T-helper 2 cell (primary cell): ENCODE data around the gene MAP1B.

Experiments used
- DNase-seq, 5 experiments: peaks; one replicate each; pipeline versions ENCODE4 v3.0.0 to v3.0.0-alpha.2; 2012 to 2022

MAP1B gene

DNA sequence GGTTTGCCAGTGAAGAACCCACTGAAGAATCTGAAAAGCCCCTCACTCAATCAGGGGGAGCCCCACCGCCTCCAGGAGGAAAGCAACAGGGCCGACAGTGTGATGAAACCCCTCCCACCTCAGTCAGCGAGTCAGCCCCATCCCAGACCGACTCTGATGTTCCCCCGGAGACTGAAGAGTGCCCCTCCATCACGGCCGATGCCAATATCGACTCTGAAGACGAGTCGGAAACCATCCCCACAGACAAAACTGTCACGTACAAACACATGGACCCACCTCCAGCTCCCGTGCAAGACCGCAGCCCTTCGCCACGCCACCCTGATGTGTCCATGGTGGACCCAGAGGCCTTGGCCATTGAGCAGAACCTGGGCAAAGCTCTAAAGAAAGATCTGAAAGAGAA lies 92.4 kb downstream of the MAP1B start:
- no peak for DNase-seq

DNA sequence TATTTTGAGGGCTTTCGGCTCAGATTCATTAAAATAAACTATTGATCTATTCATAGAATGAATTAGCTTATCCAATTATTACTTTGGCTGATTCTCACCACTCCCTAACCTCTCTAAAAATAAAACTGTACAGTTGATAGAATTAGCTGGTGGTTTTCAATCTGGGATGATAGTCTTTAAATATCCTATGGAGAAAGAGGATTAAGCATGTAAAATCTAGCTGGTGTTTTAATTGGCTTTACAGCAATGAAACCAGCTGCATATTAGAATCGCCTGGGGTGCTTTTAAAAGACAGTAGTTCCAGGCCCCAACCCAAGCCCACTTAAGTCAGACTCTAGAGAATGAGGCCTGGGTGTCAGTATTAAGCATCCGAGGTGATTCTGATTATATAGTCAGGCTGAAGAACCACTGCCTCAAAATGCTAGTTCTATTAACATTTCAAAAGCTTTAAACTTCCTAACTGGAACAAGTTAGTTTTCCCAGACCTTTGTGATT lies 95.1 kb downstream of the MAP1B start:
- no peak for DNase-seq

DNA sequence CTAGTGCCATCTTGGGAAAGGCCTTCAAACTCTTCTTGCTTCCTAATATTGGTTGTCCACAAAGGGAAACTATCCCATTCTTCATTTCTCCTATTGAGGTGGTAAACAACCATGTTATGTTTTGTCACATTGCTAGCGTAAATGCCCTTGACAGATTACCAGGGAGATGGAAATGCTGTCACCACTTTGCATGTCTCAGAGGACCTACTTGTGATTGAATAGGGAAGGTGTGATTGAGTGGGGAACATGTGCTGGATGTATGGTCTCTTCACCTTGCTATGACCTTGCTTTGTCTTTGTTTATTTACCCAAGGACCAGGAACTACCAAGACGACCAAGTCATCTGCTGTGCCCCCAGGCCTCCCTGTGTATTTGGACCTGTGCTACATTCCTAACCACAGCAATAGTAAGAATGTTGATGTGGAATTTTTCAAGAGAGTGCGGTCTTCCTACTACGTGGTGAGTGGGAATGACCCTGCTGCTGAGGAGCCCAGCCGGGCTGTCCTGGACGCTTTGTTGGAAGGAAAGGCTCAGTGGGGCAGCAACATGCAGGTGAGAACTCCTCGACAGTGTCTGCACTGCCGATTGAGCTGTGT lies 96.1 kb downstream of the MAP1B start:
- DNase-seq: no peak

DNA sequence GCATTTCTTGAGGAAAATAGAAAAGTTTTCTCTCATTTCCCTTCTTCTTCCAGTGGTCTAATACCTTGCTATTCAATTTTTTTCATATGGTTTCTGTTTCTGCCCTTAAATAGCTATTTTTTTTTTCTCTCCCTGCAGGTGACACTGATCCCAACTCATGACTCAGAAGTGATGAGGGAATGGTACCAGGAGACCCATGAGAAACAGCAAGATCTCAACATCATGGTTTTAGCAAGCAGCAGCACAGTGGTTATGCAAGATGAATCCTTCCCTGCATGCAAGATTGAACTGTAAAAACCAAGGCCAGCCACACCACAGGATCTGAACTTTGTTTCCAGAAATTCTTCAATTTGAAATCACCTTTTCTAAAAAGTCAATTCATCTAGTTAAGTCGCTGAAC lies 97.7 kb downstream of the MAP1B start:
- DNase-seq: no peak

DNA sequence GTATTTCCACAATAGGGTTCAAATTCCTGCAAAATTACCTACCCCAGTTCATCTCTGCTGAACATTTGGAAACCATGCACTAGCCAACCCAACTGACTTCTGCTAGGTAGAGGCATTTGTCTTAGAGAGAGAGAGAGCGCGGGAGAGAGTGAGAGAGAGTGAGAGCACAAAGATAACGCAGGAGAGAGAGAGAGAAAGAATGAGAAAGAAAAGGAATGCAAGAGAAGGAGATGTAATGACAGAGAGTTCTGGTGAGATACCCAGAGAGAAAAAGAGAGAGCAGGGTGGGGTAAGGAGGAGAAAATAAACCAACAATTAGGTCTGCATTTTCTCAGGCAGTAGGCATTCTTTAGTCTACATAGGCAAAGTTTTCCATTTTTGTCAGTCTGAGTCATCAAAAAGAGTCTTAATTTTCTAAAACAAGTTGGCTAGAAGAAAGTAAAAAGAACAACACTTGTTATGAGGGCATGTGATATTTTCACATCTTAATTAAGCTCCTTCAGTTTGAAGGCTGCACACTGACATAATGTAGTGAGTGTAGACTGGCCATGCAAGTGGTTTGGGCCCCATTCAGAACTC lies 98.2 kb downstream of the MAP1B start:
- DNase-seq: no peak

DNA sequence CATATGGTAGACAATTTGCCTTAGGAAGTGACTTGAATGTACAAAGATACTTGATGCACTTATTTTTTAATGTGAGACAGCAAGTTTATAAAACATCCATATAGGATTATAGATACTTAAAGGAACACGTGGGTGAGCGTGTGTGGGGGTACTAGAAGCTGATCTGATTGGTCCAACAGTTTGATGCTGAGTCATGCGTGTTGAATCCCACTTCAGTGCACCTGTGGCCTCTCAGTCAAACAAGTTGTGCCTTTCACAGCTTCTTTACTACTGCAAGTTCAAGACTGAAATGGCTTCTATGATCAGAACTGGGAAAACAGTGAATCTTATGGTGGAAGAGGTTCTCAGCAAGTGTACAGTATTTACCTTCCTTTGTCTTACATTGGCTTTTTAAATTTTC lies 98.9 kb downstream of the MAP1B start:
- DNase-seq: no peak

DNA sequence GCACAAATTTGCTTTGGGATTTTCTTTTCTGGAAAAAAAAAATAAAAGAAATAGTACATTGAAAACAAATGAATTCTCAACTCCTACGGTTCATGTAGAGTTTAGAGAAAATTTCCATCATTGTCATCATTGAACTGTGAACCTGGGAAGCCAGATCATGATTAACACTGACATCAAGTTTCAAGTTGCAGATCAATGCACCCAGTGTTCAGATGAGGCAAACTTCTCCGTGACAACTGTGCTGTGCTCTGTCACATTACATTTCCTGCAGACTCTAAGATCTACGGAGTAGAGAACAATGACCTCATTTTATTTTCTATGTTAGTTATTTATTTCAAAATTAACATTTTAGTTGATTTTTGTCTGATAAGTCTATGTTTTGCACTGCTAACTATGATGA lies 99.7 kb downstream of the MAP1B start:
- no peak for DNase-seq

DNA sequence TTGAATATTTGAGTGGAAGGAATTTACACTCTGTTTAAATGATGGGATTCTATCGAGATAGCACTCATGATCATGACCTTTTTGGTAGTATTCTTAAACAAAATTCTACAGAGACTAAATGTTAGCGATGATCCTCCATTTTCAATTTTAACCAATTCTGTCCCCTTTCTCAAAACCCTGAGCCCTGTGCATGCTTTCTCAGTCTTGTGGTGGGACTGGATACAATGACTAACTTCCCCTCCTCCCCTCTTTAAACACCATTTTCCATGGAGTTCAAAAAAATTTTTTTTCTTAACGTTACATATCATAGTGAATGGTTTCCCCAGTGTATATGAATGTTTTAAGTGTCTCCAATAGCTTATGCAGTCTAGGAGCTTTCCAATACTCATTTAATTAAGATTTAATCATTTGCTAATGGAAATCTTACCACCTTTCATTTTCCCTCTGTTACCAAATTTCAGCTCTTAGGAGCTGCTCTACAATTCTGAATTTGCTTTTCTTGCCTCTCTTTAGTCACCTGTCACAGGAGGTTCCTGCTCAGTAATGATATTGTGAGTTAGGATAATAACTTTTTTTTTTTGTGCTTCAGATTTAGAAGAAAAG lies 101.2 kb downstream of the MAP1B start:
- no peak for DNase-seq

DNA sequence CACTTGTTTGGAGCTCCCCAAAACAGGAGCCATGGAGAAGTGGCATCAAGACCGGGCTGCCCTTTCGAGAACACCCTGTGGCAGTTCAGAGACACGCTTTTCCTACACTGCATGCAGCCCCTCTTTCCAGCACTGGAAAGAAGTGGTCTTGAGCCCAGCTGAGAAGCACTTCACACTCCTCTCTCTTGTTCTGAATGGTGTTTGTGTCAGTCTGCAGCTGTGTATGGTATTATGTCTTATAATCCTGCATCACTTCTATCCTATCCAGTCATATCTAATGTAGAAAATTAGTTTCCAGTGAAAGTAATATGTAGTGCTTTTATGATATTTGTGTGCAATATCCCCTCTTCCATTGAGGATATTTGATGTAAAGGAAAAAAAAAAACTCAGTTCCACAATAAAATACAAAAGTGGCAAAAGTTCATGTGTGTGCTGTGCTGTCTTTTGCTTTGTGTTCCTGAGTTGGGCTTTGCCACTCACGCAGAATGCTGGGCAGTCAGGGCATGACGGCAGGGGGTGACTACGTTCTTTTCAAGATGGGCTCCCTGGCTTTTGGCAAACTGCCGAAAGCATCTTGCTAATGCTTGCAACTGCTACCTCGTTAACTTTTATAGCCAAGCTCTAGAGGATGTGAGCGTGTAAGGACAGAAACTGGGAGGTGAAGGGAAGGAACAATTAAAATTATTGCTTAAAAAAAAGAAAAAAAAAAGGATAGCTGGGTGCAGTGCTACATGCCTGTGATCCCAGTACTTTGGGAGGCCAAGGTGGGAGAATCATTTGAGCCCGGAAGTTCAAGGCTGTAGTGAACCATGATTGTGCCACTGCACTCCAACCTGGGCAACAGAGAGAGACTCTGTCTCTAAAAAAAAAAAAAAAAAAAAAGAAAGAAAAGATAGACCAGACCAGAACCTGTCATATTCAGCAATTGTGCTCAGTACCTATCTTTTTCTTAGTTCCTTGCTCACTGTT lies 102.2 kb downstream of the MAP1B start:
- DNase-seq: no peak

DNA sequence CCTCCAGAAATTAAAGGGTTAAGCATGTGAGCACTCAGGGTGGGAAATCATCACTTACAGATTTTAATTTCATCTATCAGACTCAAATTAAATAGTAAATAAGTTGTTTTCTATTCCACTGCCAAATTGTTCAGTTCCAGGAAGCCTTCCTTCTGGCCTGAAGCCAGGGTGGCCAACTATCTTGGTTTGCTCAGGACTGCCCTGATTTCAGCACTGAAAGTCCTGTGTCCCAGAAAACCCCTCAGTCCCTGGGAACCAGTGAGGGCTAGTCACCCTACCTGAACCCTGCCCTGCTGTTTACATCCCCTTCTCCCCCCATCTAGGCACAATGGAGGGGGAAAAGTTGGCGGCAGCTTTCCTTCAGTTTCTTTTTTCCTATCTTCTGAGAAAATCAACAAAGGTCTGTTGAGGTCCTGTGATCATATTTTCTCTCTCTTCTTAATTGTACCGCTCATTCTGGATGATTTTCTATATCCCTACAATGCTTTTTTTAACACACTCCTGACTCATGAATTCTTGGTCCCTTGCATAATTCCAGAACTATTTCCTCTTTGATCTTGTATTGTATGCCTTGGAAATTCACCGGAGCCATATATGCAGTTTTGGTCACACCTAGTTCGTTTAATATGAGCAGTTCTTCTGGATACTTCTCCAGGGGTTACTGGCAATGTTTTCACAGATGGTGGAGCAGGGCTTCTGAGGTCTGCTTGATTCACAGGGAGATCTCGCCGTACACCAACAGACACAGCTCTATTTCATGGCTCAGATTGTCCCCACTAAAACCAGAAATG lies 103.8 kb downstream of the MAP1B start:
- no peak for DNase-seq

DNA sequence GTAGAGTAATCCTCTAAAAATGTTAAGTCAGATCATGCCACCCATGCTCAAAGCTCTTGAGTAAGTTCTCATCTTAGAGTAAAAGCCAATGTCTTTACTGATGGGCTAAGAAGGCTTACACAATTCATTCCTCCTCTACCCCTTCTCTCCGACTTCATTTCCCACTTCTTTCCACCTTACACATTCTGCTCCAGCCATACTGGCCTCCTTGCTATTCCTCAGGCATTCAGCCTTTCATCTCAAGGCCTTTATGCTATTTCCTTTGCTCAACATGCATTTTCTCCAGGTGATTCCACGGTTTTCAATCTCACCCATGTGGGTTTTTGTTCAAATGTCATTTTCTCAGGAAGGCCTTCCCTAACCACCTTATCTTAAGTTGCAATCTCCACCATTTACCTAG lies 104.9 kb downstream of the MAP1B start:
- no peak for DNase-seq

DNA sequence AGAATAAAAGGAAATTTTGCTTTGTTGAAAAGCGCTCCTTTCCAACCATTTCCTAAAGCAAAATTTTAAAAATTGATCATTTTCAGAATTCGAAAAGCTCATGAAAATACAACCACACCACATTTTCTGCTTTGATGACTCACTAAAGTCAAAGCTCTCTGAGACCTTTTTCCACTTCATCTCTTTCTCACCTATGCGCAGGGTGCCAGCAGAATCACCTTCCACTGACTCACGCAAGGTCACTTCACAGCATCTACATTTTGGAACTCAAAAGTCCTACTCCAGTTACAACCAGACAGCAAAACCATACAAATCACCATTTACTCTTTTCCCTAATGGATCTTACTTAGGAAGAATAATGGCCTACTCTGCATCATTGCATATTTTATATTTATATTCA lies 106.2 kb downstream of the MAP1B start:
- no peak for DNase-seq

DNA sequence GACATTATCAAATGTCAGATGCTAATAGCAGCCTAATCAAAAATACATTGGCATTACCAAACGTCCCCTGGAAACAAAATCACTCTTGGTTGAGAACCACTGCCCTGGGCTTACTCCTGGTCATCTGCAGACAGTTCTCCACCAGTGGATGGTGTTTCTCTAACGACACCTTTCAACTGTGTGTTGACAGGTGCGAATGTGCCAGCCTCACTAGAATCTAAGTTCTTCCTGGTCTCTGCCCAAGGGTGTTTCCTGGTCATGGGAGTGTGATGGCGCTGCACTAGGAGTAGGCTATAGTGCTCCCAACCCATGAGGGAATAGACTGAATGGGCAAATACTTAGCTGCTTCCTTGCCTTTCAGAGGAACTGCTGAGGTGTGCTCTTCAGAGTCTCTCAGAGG lies 106.9 kb downstream of the MAP1B start:
- no peak for DNase-seq

DNA sequence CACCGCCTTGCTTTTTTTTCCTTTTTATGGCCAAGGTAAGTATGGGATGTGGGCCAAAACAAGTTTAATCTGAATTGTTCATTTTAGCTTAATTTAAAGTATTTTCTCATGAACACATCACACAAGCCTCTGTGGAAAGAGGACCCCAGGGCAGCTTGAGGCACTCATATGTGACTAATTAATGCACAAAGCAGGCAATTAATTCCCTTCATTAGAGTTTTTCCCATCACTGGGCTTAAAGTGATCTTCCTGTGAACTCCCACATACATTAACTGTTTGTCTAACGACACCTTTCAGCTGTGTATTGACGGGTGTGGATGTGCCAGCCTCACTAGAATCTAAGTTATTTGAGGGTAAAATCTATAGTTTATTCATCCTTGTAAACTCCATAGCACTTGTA lies 109.5 kb downstream of the MAP1B start:
- no peak for DNase-seq

DNA sequence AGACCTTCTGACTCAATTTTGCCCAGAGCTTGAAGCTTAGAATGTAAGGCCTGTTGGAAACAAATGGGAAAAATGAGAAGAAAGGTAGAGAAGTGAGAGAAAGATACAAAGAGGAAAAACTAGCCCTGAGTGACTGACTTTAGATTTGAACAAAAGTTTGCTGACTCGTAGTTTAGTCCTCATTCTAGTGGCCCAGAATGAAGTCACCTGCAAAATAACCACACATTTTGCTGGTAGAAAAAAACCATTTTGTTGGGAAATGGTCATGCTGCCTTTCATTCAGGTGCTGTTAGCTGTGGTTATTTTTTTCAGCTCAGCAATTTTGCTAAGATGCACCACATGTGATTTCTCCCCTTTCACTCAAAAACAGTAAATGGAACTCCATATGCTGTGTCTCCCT lies 113.8 kb downstream of the MAP1B start:
- no peak for DNase-seq

DNA sequence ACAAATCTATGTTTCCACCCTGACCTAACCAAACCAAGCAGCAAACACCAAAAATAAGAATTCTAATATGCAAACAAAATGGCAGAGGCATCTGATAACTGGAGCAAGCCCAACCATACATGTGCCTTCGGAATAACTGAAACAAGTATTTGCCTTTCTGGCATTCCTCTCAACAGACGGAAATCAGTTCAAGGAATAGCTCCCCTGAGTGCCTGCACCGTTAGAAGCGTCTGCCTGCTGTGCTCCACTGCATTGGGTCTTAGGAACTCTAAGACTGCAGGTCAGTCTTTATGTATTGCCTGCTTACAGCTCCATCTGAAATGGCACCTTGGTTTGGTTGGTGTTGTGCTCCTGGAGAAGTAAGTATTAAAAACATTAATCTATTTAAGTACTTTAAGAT lies 114.3 kb downstream of the MAP1B start:
- DNase-seq: no peak

DNA sequence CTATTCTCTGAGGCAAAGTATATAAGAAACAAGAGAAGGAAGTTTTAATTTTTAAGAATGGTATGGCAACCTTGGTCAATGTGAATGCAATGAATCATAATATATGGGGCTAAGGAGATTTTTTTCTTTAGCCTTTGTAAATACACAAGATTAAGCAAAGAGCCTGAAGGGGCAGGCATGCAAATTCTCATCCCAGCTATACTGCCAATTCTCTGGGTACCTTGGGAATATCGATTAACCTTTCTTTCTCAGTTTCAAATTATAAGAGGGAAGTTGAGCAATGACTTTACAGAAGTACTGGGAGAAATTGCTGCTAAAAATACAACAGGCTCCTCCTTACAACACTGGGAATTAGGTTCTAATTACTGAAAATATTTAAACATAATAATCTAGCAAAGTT lies 115.2 kb downstream of the MAP1B start:
- DNase-seq: no peak

DNA sequence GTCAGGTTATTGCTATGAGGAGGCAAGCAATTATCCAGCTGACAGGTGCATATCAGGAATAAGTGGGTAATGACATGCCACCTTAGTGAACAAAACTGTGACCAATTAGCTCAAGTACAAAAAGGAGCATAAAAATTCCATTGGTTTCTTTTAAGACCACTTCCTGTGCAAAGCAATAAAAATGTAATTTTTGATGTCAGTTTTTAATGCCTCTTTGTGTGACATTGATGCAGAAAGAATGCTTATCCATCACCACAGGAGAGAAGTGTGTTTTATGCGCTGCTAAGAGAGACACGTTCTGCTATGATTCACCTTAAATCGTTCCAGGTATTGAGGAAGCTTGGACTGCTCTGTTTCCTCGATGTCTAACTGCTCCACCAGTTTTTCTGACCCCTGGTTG lies 116.1 kb downstream of the MAP1B start:
- DNase-seq: no peak

DNA sequence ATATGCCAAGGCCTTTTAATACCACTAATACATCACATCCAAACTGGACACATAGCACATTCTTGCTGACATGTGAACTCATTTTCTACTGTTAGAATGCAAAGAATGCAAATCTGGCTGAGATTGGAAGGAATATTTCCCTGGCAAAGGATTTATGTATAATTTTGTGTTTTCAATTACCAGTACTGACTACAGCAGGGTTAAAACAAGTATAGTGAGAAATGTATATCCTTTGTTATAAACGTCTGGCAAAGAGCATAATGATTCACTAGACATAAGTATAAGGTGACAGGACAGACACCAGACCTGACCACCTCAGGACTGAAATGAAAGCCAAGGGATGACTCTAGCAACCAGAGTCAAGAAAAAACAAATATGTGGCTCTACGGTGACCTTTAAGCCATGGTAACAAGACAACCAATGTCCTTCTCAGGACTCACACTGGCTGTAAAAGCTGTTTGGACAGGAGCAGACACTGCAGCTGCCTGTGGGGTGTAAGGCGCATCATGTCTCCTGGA lies 117.7 kb downstream of the MAP1B start:
- DNase-seq: no peak

DNA sequence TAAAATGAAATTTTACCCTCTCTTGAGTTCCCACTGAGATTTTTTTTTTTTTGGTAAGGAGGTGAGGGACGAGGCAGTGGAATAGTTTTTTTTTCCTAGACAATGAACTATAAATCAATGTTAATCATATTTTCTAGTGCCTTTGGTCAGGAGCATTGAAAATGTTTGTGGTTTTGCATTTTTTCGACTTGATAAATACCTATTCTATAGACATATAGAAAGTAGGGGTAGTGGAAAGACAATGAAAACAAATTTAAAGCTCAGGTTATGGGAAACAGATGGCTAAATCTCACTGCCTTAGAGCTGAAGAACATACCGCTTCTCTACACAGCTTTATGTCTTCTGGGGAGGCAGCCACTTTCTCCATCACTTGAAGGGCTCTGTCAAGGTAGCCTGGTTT lies 118.5 kb downstream of the MAP1B start:
- no peak for DNase-seq

DNA sequence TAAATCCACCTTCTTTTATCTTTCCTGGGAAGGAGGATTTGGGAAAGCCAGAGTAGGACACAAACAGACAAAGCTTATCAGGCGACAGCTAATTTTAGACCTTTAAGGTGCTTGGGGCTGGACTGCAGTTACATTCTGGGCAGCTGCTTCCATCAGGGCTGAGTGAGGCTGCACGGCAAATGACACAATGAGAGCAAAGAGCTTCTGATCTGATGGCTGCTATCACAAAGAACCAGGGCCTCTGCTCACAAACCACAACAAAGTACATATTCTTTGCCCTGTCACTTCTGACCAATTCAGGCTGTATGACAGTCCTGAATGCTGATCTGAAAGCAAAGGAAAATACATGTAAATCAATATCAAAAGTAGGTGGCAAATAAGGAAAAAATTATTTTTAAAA lies 119.7 kb downstream of the MAP1B start:
- DNase-seq: no peak

DNA sequence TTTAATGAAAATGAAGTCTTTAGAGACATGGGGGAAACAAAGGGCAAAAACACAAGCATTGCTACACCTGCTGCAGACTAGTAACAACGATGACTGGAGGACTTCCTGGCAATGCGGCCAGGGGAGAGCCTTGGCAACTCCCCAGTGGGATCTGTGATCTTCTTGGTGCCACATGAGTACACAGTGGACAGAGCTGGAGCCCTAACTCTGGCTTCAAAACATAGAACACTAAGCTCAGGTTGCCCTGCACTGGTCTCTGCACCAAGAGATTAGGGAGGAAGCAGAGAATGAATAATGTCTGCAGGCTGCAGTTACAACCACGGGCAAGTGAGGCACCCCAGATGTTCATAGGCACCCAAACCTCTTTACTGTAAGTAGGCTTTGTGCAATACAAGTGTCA lies 121.7 kb downstream of the MAP1B start:
- no peak for DNase-seq
